Loucy (cell line): ENCODE results near the gene AIMP1.

Experiments
- H2AFZ ChIP-seq: fragments of 200-600 bp; sonication (generic); 2 replicates; pipeline ENCODE4 v1.6.0; 2016; ENCODE audit warnings: antibody characterized with exemption, mild to moderate bottlenecking, low read length, moderate library complexity
- H3F3A ChIP-seq: fragments of 200-600 bp; 2 replicates; pipeline ENCODE4 v1.6.0; 2016; ENCODE audit warnings: antibody characterized with exemption, low read depth, mild to moderate bottlenecking
- H3K27me3 ChIP-seq: fragments of 200-600 bp; sonication (generic); 2 replicates; pipeline ENCODE4 v1.6.1; 2014; ENCODE audit warnings: low read length, mild to moderate bottlenecking; ENCODE audit not compliant: insufficient read depth, poor library complexity, severe bottlenecking
- H3K36me3 ChIP-seq: fragments of 200-600 bp; sonication (generic); 2 replicates; pipeline ENCODE4 v1.6.1; 2016; ENCODE audit warnings: low read length; ENCODE audit not compliant: insufficient read depth
- H3K4me1 ChIP-seq: fragments of 200-600 bp; sonication (generic); 2 replicates; pipeline ENCODE4 v1.5.1; 2014; ENCODE audit warnings: low read length, mild to moderate bottlenecking; ENCODE audit not compliant: insufficient read depth, poor library complexity, severe bottlenecking
- H3K4me2 ChIP-seq: fragments of 200-600 bp; sonication (generic); 2 replicates; pipeline ENCODE4 v1.6.0; 2014; ENCODE audit warnings: antibody characterized with exemption, low read length, low read depth, mild to moderate bottlenecking; ENCODE audit not compliant: poor library complexity, severe bottlenecking
- H3K4me3 ChIP-seq: fragments of 200-600 bp; sonication (generic); 2 replicates; pipeline ENCODE4 v1.5.1; 2014; ENCODE audit warnings: low read length, mild to moderate bottlenecking, mixed read lengths; ENCODE audit not compliant: poor library complexity, severe bottlenecking
- H3K79me2 ChIP-seq: fragments of 200-600 bp; sonication (generic); 2 replicates; pipeline ENCODE4 v1.6.1; 2014; ENCODE audit warnings: low read length; ENCODE audit not compliant: insufficient read depth
- H3K9ac ChIP-seq: fragments of 200-600 bp; sonication (generic); 2 replicates; pipeline ENCODE4 v1.6.0; 2014; ENCODE audit warnings: mild to moderate bottlenecking, low read depth, low read length, moderate library complexity; ENCODE audit not compliant: poor library complexity, severe bottlenecking
- H3K9me2 ChIP-seq: fragments of 200-600 bp; sonication (generic); replicated peaks from 2 replicates; pipeline ENCODE4 v1.6.1; 2016; ENCODE audit warnings: low read depth, low read length, mixed read lengths
- H3K9me3 ChIP-seq: fragments of 200-600 bp; sonication (generic); 2 replicates; pipeline ENCODE4 v1.6.1; 2014; ENCODE audit warnings: mild to moderate bottlenecking, antibody characterized with exemption, low read length, low read depth; ENCODE audit not compliant: insufficient read depth
- H4K20me1 ChIP-seq: fragments of 200-600 bp; sonication (generic); 2 replicates; pipeline ENCODE4 v1.6.0; 2014; ENCODE audit warnings: antibody characterized with exemption, low read length, mild to moderate bottlenecking; ENCODE audit not compliant: insufficient read depth, poor library complexity, severe bottlenecking
- CTCF ChIP-seq: fragments of 200-600 bp; sonication (generic); conservative IDR thresholded peaks from 2 replicates; pipeline ENCODE4 v1.5.1; 2014; ENCODE audit warnings: mild to moderate bottlenecking, antibody characterized with exemption, low read length
- EZH2phosphoT487 ChIP-seq: fragments of 200-600 bp; IDR thresholded peaks from 2 replicates; pipeline ENCODE4 v1.6.1; 2018; ENCODE audit warnings: antibody characterized with exemption, mild to moderate bottlenecking, moderate library complexity, borderline replicate concordance

The AIMP1 gene

GRCh38 chr4:106333186-106333585, 16.8 kb downstream of the AIMP1 start:
- Histone ChIP-seq H3K36me3 (peaks cover 63% of the 10 kb centered on the region), H2AFZ (no peak overlapping the region), H3K79me2 (no peaks in the 10 kb centered on the region), H3K4me3 (no peak overlapping the region), H4K20me1 (no peaks in the 10 kb centered on the region), H3K4me2 (no peak overlapping the region), H3K27me3 (no peaks in the 10 kb centered on the region), H3K9ac (no peak overlapping the region), H3K4me1 (no peaks in the 10 kb centered on the region), H3K9me2 (no peaks in the 10 kb centered on the region), H3K9me3 (no peaks in the 10 kb centered on the region), H3F3A (no peaks in the 10 kb centered on the region)
- TF ChIP-seq CTCF (no peak), EZH2phosphoT487 (no peak)

- Histone ChIP-seq H3K9me3 (no peaks in the 10 kb centered on the region), H3K4me2 (no peak overlapping the region), H3K36me3 (peaks cover 62% of the 10 kb centered on the region), H2AFZ (no peak overlapping the region), H3K4me3 (no peak overlapping the region), H3K9ac (no peak overlapping the region), H3K9me2 (no peaks in the 10 kb centered on the region), H3F3A (no peaks in the 10 kb centered on the region), H3K4me1 (no peaks in the 10 kb centered on the region), H3K79me2 (no peaks in the 10 kb centered on the region), H3K27me3 (no peaks in the 10 kb centered on the region), H4K20me1 (no peaks in the 10 kb centered on the region)
- TF ChIP-seq CTCF (no peak), EZH2phosphoT487 (no peak)
These were observed 18.6 kb downstream of the AIMP1 start for GRCh38 chr4:106334741-106335470.

- H3K4me2 ChIP-seq, result no peak overlapping the region
- no peaks in the 10 kb centered on the region for H3K27me3 ChIP-seq
- no peak for TF ChIP-seq EZH2phosphoT487
- no peak for TF ChIP-seq CTCF
- no peaks in the 10 kb centered on the region for H3K9me2 ChIP-seq
- no peak overlapping the region for H2AFZ ChIP-seq
- H3K36me3 ChIP-seq, result peaks cover 56% of the 10 kb centered on the region
- no peaks in the 10 kb centered on the region for H4K20me1 ChIP-seq
- H3K9ac ChIP-seq, result no peak overlapping the region
- peaks cover 4% of the 10 kb centered on the region for H3K4me1 ChIP-seq
- H3F3A ChIP-seq, result no peaks in the 10 kb centered on the region
- H3K9me3 ChIP-seq, result no peaks in the 10 kb centered on the region; the same call in 1 of the 2 replicates
- no peaks in the 10 kb centered on the region for H3K79me2 ChIP-seq
- no peak overlapping the region for H3K4me3 ChIP-seq
These were observed 20.3 kb downstream of the AIMP1 start for GRCh38 chr4:106336618-106337017.
